ENCODE data around the gene PRAMEF13.
"Not testable (repeated sequence)": the region's sequence is repeated elsewhere in the genome, so short reads cannot be mapped to it uniquely, and the experiment has no call there.

The PRAMEF13 gene, protein sequence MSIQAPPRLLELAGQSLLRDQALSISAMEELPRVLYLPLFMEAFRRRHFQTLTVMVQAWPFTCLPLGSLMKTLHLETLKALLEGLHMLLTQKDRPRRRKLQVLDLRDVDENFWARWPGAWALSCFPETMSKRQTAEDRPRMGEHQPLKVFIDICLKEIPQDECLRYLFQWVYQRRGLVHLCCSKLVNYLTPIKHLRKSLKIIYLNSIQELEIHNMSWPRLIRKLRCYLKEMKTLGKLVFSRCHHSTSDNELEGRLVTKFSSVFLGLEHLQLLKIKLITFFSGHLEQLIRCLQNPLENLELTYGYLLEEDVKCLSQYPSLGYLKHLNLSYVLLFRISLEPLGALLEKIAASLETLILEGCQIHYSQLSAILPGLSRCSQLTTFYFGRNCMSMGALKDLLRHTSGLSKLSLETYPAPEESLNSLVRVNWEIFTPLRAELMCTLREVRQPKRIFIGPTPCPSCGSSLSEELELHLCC

DNA sequence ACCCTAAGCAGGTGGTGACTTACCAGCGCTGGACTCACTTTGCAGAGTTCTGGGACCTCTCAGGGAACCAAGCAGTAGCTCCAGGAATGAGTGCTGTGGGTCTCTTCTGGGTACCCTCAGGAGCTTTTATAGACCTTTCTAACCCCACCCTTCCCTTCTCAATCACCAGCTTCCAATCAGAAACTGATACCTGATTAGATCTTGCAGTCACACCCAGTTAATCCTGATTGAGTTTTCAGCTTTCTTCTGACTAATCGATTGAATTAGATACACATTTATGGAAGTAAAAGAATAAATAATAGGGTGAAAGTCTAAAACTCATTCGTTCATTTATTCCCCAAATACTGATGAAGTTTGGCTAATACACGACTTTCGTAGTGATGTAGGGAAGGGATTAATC is at the start of gene PRAMEF13:
TSS of gene PRAMEF13 (minus strand) at position 101 of the 400 bp plus-strand sequence. CDS start 1,820 bp downstream, outside the sequence.
- in situ Hi-C loops (cut with MboI; ENCODE audit: low sequenced_read_pairs) = not testable (repeated sequence)

DNA sequence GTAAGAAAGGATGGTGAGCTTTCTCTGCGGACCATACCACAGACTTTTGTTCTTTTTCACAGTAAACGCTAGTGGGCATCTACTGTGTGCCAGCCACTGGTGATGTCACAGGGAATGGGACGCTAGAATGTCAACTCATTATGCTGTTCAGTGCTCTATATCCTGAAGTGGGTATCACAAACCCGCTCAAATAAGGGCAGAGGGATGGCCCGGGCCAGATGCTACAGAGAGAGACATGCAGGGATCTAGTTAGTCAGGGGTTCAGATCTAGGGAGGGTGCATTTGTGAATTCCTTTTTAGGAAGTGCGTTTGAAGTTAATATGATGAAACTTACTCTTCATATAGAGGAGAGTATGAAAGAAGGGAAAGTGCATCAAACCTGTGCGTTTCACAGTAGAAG is 45.9 kb upstream of the PRAMEF13 start:
- in situ Hi-C loops (cut with MboI; ENCODE audit: low sequenced_read_pairs) = not testable (repeated sequence)

DNA sequence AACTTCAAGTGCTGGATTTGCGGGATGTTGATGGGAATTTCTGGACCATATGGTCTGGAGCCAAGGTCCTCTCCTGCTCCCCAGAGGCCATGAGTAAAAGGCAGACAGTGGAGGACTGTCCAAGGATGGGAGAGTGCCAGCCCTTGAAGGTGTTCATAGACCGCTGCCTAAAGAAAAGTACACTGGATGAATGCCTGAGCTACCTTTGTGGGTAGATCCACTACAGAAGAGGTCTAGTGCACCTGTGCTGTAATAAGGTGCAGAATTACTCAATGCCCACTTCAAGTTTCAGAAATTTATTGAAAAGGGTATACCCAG is 45.3 kb upstream of the PRAMEF13 start:
- in situ Hi-C loops (cut with MboI; ENCODE audit: low sequenced_read_pairs) = not testable (repeated sequence)

- in situ Hi-C loops (cut with MboI; ENCODE audit: low sequenced_read_pairs) = not testable (repeated sequence)
Measured at GRCh38 chr1:13245841-13246553, 44.8 kb upstream of the PRAMEF13 start.

- in situ Hi-C loops (cut with MboI; ENCODE audit: low sequenced_read_pairs) = not testable (repeated sequence)
Measured at GRCh38 chr1:13243536-13244263, 42.5 kb upstream of the PRAMEF13 start.

DNA sequence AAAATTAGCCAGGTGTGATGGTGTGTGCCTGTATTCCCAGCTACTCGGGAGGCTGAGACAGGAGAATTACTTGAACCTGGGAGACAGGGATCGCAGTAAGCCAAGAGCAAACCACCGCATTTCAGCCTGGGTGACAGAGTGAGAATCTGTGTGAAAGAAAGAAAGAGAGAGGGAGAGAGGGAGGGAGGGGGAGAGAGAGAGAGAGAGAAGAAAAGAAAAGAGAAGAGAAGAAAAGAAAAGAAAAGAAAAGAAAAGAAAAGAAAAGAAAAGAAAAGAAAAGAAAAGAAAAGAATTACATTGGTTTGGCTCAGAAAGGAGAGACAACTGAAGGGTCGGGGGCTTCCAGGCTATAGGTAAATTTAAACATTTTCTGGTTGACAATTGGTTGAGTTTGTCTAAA is 38.4 kb upstream of the PRAMEF13 start:
- in situ Hi-C loops (cut with MboI; ENCODE audit: low sequenced_read_pairs) = not testable (repeated sequence)

DNA sequence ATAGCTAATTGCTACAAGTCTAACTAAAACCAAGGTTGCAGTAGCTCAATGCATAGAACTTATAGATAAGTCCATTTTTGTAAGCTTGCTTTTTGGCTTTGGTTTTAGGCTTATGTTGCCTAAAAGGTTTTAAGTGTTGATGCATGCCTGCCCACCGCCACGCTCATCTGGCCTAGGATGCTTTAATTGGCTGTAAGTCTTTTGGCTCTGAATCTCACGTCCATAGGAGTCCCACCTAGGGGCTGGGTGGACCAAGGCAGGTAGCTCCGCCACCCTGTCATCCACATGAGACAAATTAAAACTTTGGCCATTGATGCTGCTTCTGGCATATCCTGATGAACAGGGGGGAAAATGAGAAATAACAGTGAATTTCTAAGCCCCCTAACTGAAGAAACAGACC is 36.4 kb upstream of the PRAMEF13 start:
- in situ Hi-C loops (cut with MboI; ENCODE audit: low sequenced_read_pairs) = not testable (repeated sequence)

DNA sequence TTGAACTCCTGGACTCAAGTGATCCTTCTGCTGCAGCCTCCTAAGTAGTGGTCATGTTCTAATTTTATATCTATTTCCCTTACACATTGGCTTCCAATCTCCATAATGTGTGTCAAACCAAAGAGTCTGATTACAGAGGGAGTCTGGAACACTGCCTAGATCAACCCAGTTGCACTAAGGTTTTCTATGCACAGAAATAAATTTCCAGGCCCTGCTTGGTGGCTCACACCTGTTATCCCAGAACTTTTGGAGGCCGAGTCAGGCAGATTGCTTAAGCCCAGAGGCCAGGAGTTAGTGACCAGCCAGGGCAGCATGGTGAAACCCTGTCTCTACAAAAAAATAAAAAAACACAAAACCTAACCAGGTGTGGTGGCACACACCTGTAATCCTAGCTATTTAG is 32.8 kb upstream of the PRAMEF13 start:
- in situ Hi-C loops (cut with MboI; ENCODE audit: low sequenced_read_pairs) = not testable (repeated sequence)

DNA sequence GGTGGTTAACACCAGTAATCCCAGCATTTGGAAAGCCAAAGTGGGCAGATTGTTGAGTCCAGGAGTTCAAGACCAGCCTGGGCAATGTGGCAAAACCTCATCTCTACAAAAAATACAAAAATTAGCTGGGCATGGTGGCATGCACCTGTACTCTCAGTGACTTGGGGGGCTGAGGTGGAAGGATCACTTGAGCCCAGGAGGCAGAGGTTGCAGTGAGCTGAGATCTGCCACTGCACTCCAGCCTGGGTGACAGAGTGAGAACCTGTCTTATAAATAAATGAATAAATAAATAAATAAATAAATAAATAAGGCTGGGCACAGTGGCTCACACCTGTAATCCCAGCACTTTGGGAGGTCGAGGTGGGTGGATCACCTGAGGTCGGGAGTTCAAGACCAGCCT is 30.8 kb upstream of the PRAMEF13 start:
- in situ Hi-C loops (cut with MboI; ENCODE audit: low sequenced_read_pairs) = not testable (repeated sequence)

DNA sequence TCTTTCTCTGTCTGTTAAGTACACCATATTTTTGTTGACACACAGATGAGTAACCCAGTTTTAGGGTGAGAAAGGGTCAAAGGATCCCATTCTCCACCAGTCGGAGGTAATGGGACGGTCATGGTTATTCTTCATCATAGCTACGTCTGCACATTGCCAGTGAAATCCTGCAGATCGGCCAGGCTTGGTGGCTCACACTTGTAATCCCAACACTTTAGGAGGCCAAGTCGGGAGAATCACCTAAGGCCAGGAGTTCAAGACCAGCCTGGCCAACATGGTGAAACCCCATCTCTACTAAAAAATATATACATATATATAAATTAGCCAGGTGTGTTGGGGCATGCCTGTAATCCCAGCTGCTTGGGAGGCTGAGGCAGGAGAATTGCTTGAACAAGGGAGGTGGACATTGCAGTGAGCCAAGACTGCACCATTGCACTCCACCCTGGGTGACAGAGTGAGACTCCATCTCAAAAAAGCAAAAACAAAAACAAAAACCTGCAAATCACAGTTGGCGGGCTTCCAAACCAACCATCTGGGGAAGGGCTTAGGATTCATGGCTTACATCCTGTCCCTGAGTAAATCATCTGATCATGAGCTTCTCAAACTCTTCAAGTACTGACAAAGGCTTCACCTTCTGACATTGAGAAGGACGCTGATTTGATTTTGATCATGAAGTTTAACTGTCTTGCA is 30.0 kb upstream of the PRAMEF13 start:
- in situ Hi-C loops (cut with MboI; ENCODE audit: low sequenced_read_pairs) = not testable (repeated sequence)

- in situ Hi-C loops (cut with MboI; ENCODE audit: low sequenced_read_pairs) = not testable (repeated sequence)
Measured at GRCh38 chr1:13230601-13231000, 29.4 kb upstream of the PRAMEF13 start.

DNA sequence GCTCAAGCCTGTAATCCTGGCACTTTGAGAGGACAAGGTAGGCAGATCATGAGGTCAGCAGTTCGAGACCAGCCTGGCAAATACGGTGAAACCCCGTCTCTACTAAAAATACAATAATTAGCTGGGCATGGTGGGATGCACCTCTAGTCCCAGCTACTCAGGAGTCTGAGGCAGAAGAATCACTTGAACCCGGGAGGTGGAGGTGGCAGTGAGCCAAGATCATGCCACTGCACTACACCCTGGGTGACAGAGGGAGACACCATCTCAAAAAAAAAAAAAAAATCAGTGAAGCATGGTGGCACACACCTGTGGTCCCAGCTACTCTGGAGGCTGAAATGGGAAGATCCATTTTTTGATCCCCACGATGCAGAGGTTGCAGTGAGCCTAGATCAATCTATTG is 28.9 kb upstream of the PRAMEF13 start:
- in situ Hi-C loops (cut with MboI; ENCODE audit: low sequenced_read_pairs) = not testable (repeated sequence)

DNA sequence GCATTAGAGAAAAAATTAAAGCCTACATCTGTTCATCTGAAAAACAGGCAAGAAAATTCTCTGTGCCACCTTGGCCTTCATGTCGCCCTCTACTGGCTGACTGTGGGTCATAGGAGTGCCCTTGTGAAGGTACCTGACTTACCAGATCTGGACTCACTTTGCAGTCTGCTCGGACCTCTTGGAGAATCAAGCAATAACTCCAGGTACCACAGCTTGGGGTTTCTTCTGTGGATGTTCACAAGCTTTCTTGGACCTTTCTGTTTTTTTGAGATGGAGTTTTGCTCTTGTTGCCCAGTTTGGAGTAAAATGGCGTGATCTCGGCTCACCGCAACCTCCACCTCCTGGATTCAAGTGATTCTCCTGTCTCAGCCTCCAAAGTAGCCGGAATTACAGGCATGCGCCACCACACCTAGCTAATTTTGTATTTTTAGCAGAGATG is 27.2 kb upstream of the PRAMEF13 start:
- in situ Hi-C loops (cut with MboI; ENCODE audit: low sequenced_read_pairs) = no loop called here

- in situ Hi-C loops (cut with MboI; ENCODE audit: low sequenced_read_pairs) = not testable (repeated sequence)
Measured at GRCh38 chr1:13227271-13228055, 26.3 kb upstream of the PRAMEF13 start.

DNA sequence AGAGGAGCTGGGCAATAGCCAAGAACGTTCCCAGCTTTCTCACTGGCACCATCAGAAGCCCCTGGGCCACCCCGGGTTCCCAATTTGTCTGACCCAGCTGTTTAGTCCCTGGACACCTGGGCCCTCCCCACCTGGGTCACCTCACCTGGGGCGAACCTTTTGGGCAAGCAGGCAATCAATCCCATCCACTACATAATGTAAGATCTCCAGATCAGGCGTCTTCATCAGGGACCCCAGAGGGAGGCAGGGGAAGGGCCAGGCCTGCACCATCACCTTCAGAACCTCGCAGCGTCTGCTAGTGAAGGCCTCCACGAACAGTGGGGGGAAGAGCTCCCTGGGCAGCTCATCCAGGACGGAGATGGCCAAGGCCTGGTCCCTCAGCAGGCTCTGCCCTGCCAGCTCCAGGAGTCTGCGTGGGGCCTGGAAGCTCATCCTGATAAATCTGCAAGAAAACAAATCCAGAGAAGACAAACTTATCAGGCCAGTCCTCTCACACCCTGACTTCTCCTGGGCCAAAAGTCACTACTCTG is 24.5 kb upstream of the PRAMEF13 start, which contains the start of gene PRAMEF18:
TSS of gene PRAMEF18 (minus strand) at position 480 of the 530 bp plus-strand sequence. CDS start at position 432, 48 bp downstream.
- in situ Hi-C loops (cut with MboI; ENCODE audit: low sequenced_read_pairs) = not testable (repeated sequence)

- in situ Hi-C loops (cut with MboI; ENCODE audit: low sequenced_read_pairs) = no loop called here
Measured at GRCh38 chr1:13224480-13225060, 23.4 kb upstream of the PRAMEF13 start.

DNA sequence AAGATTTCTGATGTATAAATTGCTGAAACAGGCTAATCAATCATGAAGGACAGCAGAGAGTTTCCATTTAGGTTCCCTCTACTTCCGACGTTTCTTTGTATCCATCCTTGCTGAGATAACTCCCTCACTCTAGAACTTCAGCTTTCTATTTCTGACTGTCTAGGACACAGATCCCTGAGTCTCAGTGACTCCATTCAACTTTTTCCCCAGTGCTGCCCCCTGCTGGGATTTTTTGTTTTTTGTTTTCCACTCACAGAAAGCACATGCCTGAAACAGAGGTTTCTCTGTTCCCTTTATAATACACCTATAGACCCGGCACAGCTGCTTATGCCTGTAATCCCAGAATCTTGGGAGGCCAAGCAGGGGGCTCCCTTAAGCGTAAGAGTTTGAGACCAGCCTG is 21.6 kb upstream of the PRAMEF13 start:
- in situ Hi-C loops (cut with MboI; ENCODE audit: low sequenced_read_pairs) = not testable (repeated sequence)

DNA sequence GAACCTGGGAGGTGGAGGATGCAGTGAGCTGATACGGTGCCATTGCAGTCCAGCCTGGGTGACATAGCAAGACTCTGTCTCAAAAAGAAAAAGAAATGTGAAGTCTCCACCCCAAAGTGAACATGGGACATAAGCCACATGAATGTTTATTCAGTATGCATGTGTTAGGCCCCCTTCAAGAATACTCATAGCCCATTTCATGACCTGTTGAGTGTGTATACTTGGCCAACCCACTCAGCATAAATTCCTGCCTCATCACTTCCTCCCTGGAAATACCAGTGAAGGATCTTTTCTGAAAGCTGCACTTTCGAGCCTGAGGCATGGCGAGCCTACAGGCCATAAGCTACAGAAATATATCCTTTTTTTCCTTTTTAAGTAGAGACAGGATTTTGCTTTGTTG is 18.0 kb upstream of the PRAMEF13 start:
- in situ Hi-C loops (cut with MboI; ENCODE audit: low sequenced_read_pairs) = not testable (repeated sequence)

DNA sequence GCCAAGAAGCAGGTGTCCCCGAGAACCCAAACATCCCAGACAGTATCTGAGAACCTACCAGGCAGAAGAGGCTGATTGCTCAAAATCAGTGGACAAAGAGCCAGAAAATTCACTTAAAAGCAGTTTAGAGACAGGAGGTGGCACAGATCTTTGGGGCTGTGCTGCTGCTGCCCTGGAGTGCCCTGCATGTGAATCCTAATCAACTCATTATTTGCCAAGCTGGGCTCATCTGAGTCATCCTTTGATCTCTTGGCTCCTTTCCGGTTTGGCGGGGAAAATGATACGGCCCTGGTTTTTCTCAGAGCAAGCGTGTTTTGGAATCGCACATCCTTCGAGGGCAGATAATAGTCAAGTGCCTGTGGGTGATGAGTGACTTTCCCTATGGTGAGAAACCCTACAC is 15.4 kb upstream of the PRAMEF13 start:
- in situ Hi-C loops (cut with MboI; ENCODE audit: low sequenced_read_pairs) = not testable (repeated sequence)
